ES-I3 (cell line): ENCODE measurements around the gene ASB5.
"Not testable (repeated sequence)": the region's sequence is repeated elsewhere in the genome, so short reads cannot be mapped to it uniquely, and the experiment has no call there.

Source experiments
- H3K36me3 ChIP-seq: 2 replicates; pipeline ENCODE4 v1.6.1; 2013; ENCODE audit warnings: mild to moderate bottlenecking, low read length, control low read depth, moderate library complexity; ENCODE audit not compliant: insufficient read depth
- H3K4me1 ChIP-seq: 2 replicates; pipeline ENCODE4 v1.6.1; 2013; ENCODE audit warnings: mild to moderate bottlenecking, control low read depth, low read length; ENCODE audit not compliant: insufficient read depth
- H3K9ac ChIP-seq: 2 replicates; pipeline ENCODE4 v1.6.1; 2013; ENCODE audit warnings: low read depth, mild to moderate bottlenecking, low read length, moderate library complexity
- H3K9me3 ChIP-seq: 2 replicates; pipeline ENCODE4 v1.6.1; 2013; ENCODE audit warnings: mild to moderate bottlenecking, low read length, moderate library complexity; ENCODE audit not compliant: control insufficient read depth, insufficient read depth

The ASB5 gene

GRCh38 chr4:176292920-176293319 is 23.9 kb upstream of the ASB5 start:
- Histone ChIP-seq H3K9me3 (no peaks in the 10 kb centered on the region), H3K9ac (no peak overlapping the region), H3K4me1 (no peaks in the 10 kb centered on the region; the same call in 1 of the 2 replicates), H3K36me3 (no peaks in the 10 kb centered on the region; the same call in 1 of the 2 replicates)

DNA sequence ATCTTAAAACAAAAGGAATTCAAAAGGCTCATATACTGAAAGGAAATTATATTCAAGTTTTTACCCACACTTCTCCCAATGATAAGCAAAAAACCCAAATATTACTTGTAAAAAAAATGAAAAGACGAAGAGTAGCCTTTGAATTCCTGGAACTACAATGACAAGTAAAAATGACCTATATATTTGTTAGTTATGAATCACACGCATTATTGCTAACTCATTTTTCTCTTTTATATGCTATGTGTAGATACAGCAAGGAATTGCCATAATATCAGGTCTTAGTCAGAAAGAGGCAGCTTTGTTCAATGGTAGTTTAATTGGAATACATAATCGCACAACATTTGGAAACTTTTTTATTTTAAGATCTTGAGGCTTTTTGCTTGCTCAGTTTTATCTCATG is 22.7 kb upstream of the ASB5 start:
- Histone ChIP-seq H3K36me3 (no peaks in the 10 kb centered on the region; the same call in 1 of the 2 replicates), H3K9me3 (no peaks in the 10 kb centered on the region), H3K4me1 (no peaks in the 10 kb centered on the region; the same call in 1 of the 2 replicates), H3K9ac (no peak overlapping the region)

- Histone ChIP-seq H3K9me3 (no peaks in the 10 kb centered on the region), H3K4me1 (no peaks in the 10 kb centered on the region; the same call in 1 of the 2 replicates), H3K9ac (no peak overlapping the region), H3K36me3 (no peaks in the 10 kb centered on the region)
Measured at GRCh38 chr4:176290520-176290919, 21.5 kb upstream of the ASB5 start.

GRCh38 chr4:176289561-176289960 is 20.5 kb upstream of the ASB5 start:
- Histone ChIP-seq H3K9ac (no peak overlapping the region), H3K4me1 (no peaks in the 10 kb centered on the region; the same call in 1 of the 2 replicates), H3K36me3 (no peaks in the 10 kb centered on the region), H3K9me3 (no peaks in the 10 kb centered on the region)

DNA sequence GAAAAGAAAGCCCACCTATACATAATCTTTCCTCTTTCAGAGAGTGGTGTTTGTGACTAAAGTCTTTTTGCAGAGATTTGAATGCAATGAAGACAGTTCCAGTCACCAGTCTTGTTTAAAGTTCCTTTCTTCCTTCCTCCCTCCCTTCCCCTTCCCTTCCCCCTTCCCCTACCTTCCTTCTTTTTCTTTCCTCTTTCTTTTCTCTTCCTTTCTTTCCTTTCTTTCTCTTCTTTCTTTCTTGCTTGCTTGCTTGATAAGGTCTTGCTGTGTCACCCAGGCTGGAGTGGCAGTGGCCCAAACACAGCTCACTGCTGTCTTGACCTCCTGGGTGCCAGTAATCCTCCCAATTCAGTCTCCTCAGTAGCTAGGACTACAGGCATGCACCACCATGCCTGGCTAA is 19.0 kb upstream of the ASB5 start:
- H3K9ac ChIP-seq, result no peak overlapping the region
- H3K9me3 ChIP-seq, result no peaks in the 10 kb centered on the region
- no peaks in the 10 kb centered on the region for H3K36me3 ChIP-seq
- H3K4me1 ChIP-seq, result no peaks in the 10 kb centered on the region; the same call in 1 of the 2 replicates

DNA sequence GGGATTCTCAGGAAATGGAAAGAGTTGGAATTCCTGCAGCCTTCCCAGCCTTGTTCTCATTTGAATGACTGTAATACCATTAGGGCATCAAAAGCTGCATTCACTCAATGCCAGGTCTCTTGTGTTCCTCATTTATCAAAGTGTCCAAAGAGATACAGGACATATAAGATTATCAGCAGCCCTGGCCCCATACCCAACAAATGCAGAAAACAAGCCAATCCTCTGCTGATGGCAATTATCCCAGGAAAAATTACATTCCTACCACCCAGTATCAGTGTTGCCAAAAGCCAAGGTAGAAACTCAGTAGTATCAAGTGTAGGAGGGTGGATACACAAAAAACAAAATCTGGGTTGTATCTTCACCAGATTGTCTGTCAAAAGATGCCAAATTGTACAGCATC is 18.5 kb upstream of the ASB5 start:
- Histone ChIP-seq H3K9me3 (no peaks in the 10 kb centered on the region), H3K9ac (no peak overlapping the region), H3K4me1 (no peaks in the 10 kb centered on the region; the same call in 1 of the 2 replicates), H3K36me3 (no peaks in the 10 kb centered on the region)

DNA sequence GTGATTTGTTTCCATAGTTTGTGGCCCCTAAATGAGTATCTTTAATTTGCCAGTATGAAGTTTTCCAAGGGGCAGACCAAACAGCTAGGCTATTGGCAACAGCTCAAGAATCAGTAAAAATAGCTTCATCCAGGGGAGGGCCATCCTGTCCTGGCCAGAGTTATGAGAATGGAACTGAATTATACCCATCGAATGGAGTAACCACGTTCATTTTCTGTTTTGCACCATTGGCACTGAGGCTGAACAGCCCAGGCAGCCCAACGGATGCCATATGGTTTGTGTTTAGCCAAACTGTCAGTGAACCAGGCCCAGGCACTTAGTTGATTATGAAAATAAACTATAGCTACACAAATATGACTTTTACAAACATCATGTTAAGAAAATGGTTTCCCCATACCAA is 17.7 kb upstream of the ASB5 start:
- no peaks in the 10 kb centered on the region; the same call in 1 of the 2 replicates for H3K4me1 ChIP-seq
- no peaks in the 10 kb centered on the region for H3K36me3 ChIP-seq
- H3K9me3 ChIP-seq, result no peaks in the 10 kb centered on the region
- no peak overlapping the region for H3K9ac ChIP-seq

DNA sequence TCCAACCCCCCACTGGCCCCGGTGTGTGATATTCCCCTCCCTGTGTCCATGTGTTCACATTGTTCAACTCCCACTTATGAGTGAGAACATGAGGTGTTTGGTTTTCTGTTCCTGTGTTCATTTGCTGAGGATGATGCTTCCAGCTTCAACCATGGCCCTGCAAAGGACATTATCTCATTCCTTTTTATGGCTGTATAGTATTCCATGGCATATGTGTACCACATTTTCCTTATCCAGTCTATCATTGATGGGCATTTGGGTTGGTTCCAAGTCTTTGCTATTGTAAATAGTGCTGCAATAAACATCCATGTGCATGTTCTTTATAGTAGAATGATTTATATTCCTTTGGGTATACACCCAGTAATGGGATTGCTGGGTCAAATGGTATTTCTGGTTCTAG is 10.5 kb upstream of the ASB5 start:
- not testable (repeated sequence) for H3K4me1 ChIP-seq, H3K36me3 ChIP-seq, H3K9ac ChIP-seq, H3K9me3 ChIP-seq

DNA sequence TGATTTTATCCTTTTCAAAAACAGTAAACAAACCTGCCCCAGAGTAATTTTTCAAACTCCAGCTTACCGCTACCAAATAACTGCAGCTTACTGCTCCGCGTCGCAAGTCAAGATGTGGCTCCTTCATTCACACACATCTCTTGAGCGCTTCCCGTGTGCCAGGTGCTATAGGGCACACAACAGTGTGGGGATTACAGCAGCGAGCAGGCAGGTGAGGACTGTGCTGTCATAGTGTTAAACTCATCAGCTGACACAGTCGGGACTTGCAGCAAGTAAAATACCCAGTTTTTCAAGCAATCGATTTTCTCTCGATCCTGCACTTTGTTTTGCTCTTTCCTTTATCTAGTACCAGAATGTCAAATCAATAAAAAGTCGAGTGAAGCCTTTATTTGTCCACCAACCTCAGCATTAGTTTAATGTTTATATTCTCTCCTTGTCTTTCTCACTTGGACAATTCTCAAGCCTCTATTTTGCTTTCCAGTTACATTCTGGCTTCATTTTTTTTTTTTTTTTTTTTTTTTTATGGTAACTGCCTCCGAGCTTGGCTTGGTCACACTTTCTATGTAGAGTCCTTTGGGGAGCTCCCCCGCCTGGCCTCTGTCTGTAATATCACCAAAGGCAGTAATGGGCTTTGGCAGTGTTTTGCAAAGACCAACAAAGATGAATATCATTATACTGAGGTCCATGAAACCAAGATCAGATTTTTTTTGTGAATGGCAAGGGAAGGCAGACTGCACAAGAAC is 8.3 kb upstream of the ASB5 start:
- Histone ChIP-seq H3K36me3 (no peaks in the 10 kb centered on the region), H3K4me1 (peaks cover 5% of the 10 kb centered on the region), H3K9me3 (no peaks in the 10 kb centered on the region), H3K9ac (peak overlapping the region; percentile 21)

DNA sequence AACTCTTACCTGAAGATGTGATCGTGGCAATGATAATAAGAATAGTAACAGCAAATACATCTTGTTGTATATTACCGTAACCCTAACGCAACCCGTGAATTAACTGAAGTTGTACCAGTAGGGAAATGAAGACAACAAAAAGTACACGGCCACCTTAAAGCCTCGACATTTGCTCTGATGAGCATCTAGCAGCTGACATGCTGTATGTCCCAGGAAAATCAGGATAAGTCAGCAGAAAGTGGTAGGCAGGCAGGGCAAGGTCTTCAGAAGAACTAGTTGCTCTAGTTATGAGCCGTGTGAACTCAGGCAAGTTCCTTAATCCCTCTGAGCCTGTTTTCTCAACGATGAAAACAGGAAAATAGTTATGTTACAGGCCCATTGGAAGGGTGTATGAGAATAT is 7.7 kb upstream of the ASB5 start:
- peaks cover 5% of the 10 kb centered on the region for H3K4me1 ChIP-seq
- no peaks in the 10 kb centered on the region for H3K36me3 ChIP-seq
- no peak overlapping the region for H3K9ac ChIP-seq
- H3K9me3 ChIP-seq, result no peaks in the 10 kb centered on the region

- H3K9ac ChIP-seq, result no peak overlapping the region
- peaks cover 5% of the 10 kb centered on the region for H3K4me1 ChIP-seq
- H3K9me3 ChIP-seq, result no peaks in the 10 kb centered on the region
Measured at GRCh38 chr4:176274441-176274840, 5.4 kb upstream of the ASB5 start.

GRCh38 chr4:176273736-176274135 is 4.7 kb upstream of the ASB5 start:
- H3K9ac ChIP-seq, result no peak overlapping the region
- H3K36me3 ChIP-seq, result no peaks in the 10 kb centered on the region
- H3K9me3 ChIP-seq, result no peaks in the 10 kb centered on the region
- H3K4me1 ChIP-seq, result peaks cover 5% of the 10 kb centered on the region

More at GRCh38 chr4:176274441-176274840, 5.4 kb upstream of the ASB5 start:
- H3K36me3 ChIP-seq, result no peaks in the 10 kb centered on the region

GRCh38 chr4:176272799-176273198 is 3.8 kb upstream of the ASB5 start:
- no peaks in the 10 kb centered on the region for H3K36me3 ChIP-seq
- H3K9ac ChIP-seq, result no peak overlapping the region
- H3K9me3 ChIP-seq, result no peaks in the 10 kb centered on the region
- H3K4me1 ChIP-seq, result peaks cover 5% of the 10 kb centered on the region

- no peaks in the 10 kb centered on the region for H3K9me3 ChIP-seq
- no peaks in the 10 kb centered on the region for H3K36me3 ChIP-seq
- H3K9ac ChIP-seq, result no peak overlapping the region
- H3K4me1 ChIP-seq, result no peaks in the 10 kb centered on the region
Measured at GRCh38 chr4:176271749-176272148, 2.7 kb upstream of the ASB5 start.

- H3K9me3 ChIP-seq, result no peaks in the 10 kb centered on the region
- no peaks in the 10 kb centered on the region for H3K4me1 ChIP-seq
- no peaks in the 10 kb centered on the region for H3K36me3 ChIP-seq
- no peak overlapping the region for H3K9ac ChIP-seq
Measured at GRCh38 chr4:176270669-176271068, 1.6 kb upstream of the ASB5 start.
